ENCODE results near the gene DYNC1H1. TPM values are rescaled to one million over a fixed set of nuclear protein-coding genes. Genes with fewer than 3 reads are reported as not detected.

DYNC1H1 gene
- total and polyA plus RNA-seq, 2 experiments from 2014 or later = 179 to 635 TPM

GRCh38 chr14:101985957-101986356, 21.6 kb downstream of the DYNC1H1 start:
- H3K27me3 Mint-ChIP-seq (ENCODE audit: insufficient read depth, low read depth, poor library complexity) = no peaks in the 10 kb centered on the region
- TF ChIP-seq REST (IDR thresholded peaks at IDR 0.05; ENCODE audit: unreplicated experiment) = no peak
- DNase-seq (ENCODE audit: low spot score) (no peak), ATAC-seq (no peak)
- peaks cover 10% of the 10 kb centered on the region; the same call in 1 of the 2 replicates for H4K20me1 ChIP-seq (replicated peaks; ENCODE audit: insufficient read depth)
- no peaks in the 10 kb centered on the region; the same call in 2 of the 3 replicates for H3K9me3 Mint-ChIP-seq
- H3K27ac ChIP-seq (ENCODE audit: low read depth) = no peak overlapping the region
- H3K4me3 Mint-ChIP-seq = no peak overlapping the region
- H3K27ac Mint-ChIP-seq = no peak overlapping the region
- H3K4me3 ChIP-seq = no peak overlapping the region
- H3K36me3 ChIP-seq (ENCODE audit: insufficient read depth) = peaks cover 83% of the 10 kb centered on the region
- no peaks in the 10 kb centered on the region for H3K9me2 ChIP-seq (ENCODE audit: insufficient read depth)
- no peaks in the 10 kb centered on the region for H3K4me1 Mint-ChIP-seq
- H3K36me3 Mint-ChIP-seq (ENCODE audit: low read depth) = peaks cover 88% of the 10 kb centered on the region
- no peaks in the 10 kb centered on the region for H3K27me3 ChIP-seq (ENCODE audit: insufficient read depth)
- H3K4me2 ChIP-seq = no peak overlapping the region
- H3K79me2 ChIP-seq (replicated peaks; ENCODE audit: insufficient read depth) = no peaks in the 10 kb centered on the region
- H2AFZ ChIP-seq = no peak overlapping the region
- no peaks in the 10 kb centered on the region for H3K4me1 ChIP-seq (ENCODE audit: insufficient read depth)
- H3F3A ChIP-seq (replicated peaks; ENCODE audit: low read depth) = no peaks in the 10 kb centered on the region

- no peaks in the 10 kb centered on the region for H3K27me3 ChIP-seq (ENCODE audit: insufficient read depth)
- H3F3A ChIP-seq (replicated peaks; ENCODE audit: low read depth) = no peaks in the 10 kb centered on the region
- Mint-ChIP-seq H3K4me1 (no peaks in the 10 kb centered on the region), H3K9me3 (no peaks in the 10 kb centered on the region; the same call in 2 of the 3 replicates), H3K27ac (no peak overlapping the region), H3K36me3 (ENCODE audit: low read depth) (peaks cover 79% of the 10 kb centered on the region), H3K4me3 (no peak overlapping the region), H3K27me3 (ENCODE audit: insufficient read depth, low read depth, poor library complexity) (no peaks in the 10 kb centered on the region)
- peaks cover 10% of the 10 kb centered on the region; the same call in 1 of the 2 replicates for H4K20me1 ChIP-seq (replicated peaks; ENCODE audit: insufficient read depth)
- ATAC-seq (no peak), DNase-seq (ENCODE audit: low spot score) (no peak)
- H3K4me2 ChIP-seq = no peak overlapping the region
- no peak overlapping the region for H2AFZ ChIP-seq
- no peaks in the 10 kb centered on the region for H3K79me2 ChIP-seq (replicated peaks; ENCODE audit: insufficient read depth)
- H3K27ac ChIP-seq (ENCODE audit: low read depth) = no peak overlapping the region
- H3K4me1 ChIP-seq (ENCODE audit: insufficient read depth) = no peaks in the 10 kb centered on the region
- H3K4me3 ChIP-seq = no peak overlapping the region
- peaks cover 78% of the 10 kb centered on the region for H3K36me3 ChIP-seq (ENCODE audit: insufficient read depth)
- H3K9me2 ChIP-seq (ENCODE audit: insufficient read depth) = no peaks in the 10 kb centered on the region
- TF ChIP-seq REST (IDR thresholded peaks at IDR 0.05; ENCODE audit: unreplicated experiment) = no peak
- TF ChIP-seq STAT1 (IDR thresholded peaks at IDR 0.05; ENCODE audit: unreplicated experiment) = no peak
- no peak for TF ChIP-seq CTCF (conservative IDR thresholded peaks at IDR 0.05; ENCODE audit: low read depth in 2 of 2)
- TF ChIP-seq ZNF114 (CRISPR knock-in tag; IDR thresholded peaks at IDR 0.05) = no peak
- TF ChIP-seq EZH2 (IDR thresholded peaks at IDR 0.05; ENCODE audit: low read depth, unreplicated experiment) = no peak
- TF ChIP-seq POLR2AphosphoS5 (IDR thresholded peaks at IDR 0.05; ENCODE audit: low read depth) = no peak
- TF ChIP-seq ETS1 (IDR thresholded peaks at IDR 0.05) = no peak
- TF ChIP-seq JUNB (IDR thresholded peaks at IDR 0.05; ENCODE audit: unreplicated experiment) = no peak
- no peak for TF ChIP-seq NANOG (IDR thresholded peaks at IDR 0.05; ENCODE audit: borderline replicate concordance)
- no peak for TF ChIP-seq EZH2phosphoT487 (IDR thresholded peaks at IDR 0.05; ENCODE audit: unreplicated experiment)
- no peak for TF ChIP-seq ZNF331 (CRISPR knock-in tag; IDR thresholded peaks at IDR 0.05; ENCODE audit: low read depth)
These were observed 22.6 kb downstream of the DYNC1H1 start for GRCh38 chr14:101986953-101987352.
